HG03066 (cell line): ENCODE results near the gene BIRC7.
"Not testable (repeated sequence)": the region's sequence is repeated elsewhere in the genome, so short reads cannot be mapped to it uniquely, and the experiment has no call there.

Experiments used
- ATAC-seq: cut with Tn5 transposase; IDR thresholded peaks from one replicate; pipeline ENCODE4 v1.9.1; 2021; ENCODE audit warnings: low read depth; ENCODE audit not compliant: unreplicated experiment

BIRC7 gene

GRCh38 chr20:63244468-63244867 lies 8.8 kb downstream of the BIRC7 start:
- no peak for ATAC-seq

- ATAC-seq = no peak
Observed at GRCh38 chr20:63246490-63247288, 11.0 kb downstream of the BIRC7 start.

GRCh38 chr20:63247671-63248228 lies 12.0 kb downstream of the BIRC7 start:
- ATAC-seq = no peak

GRCh38 chr20:63248835-63249591 lies 13.3 kb downstream of the BIRC7 start:
- no peak for ATAC-seq

GRCh38 chr20:63249891-63250290 lies 14.2 kb downstream of the BIRC7 start:
- no peak for ATAC-seq

- not testable (repeated sequence) for ATAC-seq
Observed at GRCh38 chr20:63251350-63251749, 15.6 kb downstream of the BIRC7 start.

- ATAC-seq = no peak
Observed at GRCh38 chr20:63252284-63252711, 16.6 kb downstream of the BIRC7 start.

- no peak for ATAC-seq
Observed at GRCh38 chr20:63253065-63253437, 17.3 kb downstream of the BIRC7 start.

- ATAC-seq = no peak
Observed at GRCh38 chr20:63253438-63254231, 17.9 kb downstream of the BIRC7 start.

- no peak for ATAC-seq
Observed at GRCh38 chr20:63254232-63254605, 18.5 kb downstream of the BIRC7 start, which contains the start of gene NKAIN4. Gene NKAIN4 (minus strand): TSS chr20:63254463. CDS start chr20:63254450, 13 bp downstream.

- ATAC-seq = no peak
Observed at GRCh38 chr20:63254606-63255384, 19.1 kb downstream of the BIRC7 start.

- ATAC-seq = no peak
Observed at GRCh38 chr20:63255931-63256704, 20.4 kb downstream of the BIRC7 start.

- no peak for ATAC-seq
Observed at GRCh38 chr20:63256954-63257353, 21.2 kb downstream of the BIRC7 start.

GRCh38 chr20:63257629-63258028 lies 21.9 kb downstream of the BIRC7 start:
- no peak for ATAC-seq

- no peak for ATAC-seq
Observed at GRCh38 chr20:63258781-63259180, 23.1 kb downstream of the BIRC7 start.

GRCh38 chr20:63259734-63260460 lies 24.2 kb downstream of the BIRC7 start:
- no peak for ATAC-seq

GRCh38 chr20:63260521-63260920 lies 24.8 kb downstream of the BIRC7 start:
- no peak for ATAC-seq

GRCh38 chr20:63261060-63261794 lies 25.5 kb downstream of the BIRC7 start:
- ATAC-seq = no peak
